ENCODE data around the gene BTBD19.
A peak's percentile ranks its signal among the peaks of the same experiment; 100 is the strongest.
"Not testable (repeated sequence)": the region's sequence is repeated elsewhere in the genome, so short reads cannot be mapped to it uniquely, and the experiment has no call there.

Gene BTBD19

DNA sequence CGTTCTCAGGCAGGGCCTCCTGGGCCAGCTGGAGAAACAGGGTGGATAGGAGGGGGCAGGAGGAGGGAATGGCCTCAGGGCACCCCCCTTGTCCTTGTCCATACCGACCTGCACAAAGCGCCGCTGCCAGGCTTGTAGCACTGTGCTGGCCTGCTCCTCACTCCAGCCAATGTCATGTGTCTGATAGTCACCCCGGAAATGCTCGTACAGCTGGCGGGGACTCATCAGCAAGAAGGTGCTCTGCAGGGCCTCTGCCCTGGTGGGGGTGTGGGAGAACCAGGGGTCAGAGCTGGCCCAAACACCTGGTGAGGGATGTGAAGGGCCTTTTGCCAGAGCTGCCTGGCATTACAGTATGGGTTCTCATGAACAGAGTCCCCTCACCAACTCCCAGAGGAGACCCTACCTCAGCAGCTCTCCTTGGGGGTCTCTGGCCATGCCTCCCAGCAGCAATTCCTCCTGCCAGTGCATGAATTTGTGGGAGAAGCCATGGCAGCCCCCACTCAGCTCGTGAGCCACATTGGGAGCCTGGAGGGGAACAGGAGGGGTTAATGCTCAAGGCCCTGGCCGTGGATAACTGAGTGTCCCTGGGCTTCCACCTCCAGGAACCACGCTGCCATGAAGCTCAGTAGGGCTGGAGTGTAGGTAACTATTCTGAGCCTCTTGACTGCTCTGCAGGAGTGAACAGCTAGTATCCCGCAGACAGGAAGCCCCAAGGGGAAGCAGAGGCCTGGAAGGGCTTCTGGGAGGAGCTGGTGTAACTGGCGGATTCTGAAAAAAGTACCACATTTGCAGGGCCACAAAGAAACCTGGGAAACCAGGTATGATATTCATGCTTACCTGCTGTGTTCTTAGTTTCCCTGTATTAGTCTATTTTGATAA, 21.4 kb downstream of the BTBD19 start:
- no peak for DNase-seq

DNA sequence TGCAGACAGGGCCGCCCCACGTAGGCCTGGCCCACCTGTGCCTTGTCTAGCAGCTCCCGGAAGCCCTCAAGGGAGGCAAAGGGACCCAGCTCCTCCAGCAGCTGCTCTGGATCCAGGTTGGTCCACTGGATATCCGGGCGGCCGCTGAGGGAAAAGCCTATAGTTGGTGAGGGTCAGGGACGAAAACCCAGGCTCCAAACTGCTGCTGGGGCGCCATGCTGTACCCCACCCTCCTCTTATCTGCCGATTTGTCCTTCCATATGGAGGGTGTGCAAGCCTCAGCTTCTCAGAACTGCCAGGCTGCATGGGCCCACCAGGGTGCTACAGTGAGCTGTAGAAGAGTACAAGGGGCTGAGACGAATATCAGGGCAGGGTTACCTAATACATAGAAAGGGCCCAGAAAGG, 22.6 kb downstream of the BTBD19 start:
- no peak for DNase-seq

DNA sequence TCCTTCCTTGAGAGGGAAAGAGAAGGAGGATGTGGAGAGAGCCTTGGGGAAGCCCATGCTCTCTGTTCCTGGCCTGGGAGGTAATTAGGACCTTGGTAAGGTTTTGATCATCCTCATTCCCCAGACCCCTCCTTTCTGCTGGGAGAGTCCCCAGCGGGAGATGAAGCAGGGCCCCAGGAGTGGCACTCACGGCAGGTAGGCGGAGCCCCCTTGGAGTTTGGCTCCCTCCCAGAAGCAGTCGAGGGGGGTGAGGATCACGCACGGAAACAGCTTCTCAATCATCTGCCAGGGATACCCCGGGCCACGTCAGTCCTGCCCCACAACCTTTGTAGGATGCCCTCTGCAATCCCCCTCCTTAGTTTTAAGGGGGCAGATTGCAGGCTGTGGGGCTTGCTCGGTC, 23.2 kb downstream of the BTBD19 start:
- no peak for DNase-seq

- DNase-seq, result no peak
Measured at GRCh38 chr1:44832056-44832705, 23.9 kb downstream of the BTBD19 start.

DNA sequence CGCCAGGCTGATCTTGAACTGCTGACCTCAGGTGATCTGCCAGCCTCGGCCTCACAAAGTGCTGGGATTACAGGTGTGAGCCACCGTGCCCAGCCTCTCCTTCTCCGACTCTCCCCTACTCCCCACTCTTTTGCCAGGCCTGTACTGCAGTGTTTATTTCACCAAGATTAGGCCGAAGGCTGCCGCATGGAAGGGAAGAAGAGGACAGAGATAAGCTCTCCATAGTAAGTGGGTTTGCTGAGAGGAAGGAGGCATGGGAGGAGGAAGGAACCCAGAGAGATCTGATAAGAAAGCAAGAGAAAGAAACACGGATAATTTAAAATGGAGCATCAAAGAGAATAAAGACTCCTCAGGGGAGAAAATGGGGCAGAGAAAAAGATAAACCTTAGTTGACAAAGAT, 26.0 kb downstream of the BTBD19 start:
- no peak for DNase-seq

DNA sequence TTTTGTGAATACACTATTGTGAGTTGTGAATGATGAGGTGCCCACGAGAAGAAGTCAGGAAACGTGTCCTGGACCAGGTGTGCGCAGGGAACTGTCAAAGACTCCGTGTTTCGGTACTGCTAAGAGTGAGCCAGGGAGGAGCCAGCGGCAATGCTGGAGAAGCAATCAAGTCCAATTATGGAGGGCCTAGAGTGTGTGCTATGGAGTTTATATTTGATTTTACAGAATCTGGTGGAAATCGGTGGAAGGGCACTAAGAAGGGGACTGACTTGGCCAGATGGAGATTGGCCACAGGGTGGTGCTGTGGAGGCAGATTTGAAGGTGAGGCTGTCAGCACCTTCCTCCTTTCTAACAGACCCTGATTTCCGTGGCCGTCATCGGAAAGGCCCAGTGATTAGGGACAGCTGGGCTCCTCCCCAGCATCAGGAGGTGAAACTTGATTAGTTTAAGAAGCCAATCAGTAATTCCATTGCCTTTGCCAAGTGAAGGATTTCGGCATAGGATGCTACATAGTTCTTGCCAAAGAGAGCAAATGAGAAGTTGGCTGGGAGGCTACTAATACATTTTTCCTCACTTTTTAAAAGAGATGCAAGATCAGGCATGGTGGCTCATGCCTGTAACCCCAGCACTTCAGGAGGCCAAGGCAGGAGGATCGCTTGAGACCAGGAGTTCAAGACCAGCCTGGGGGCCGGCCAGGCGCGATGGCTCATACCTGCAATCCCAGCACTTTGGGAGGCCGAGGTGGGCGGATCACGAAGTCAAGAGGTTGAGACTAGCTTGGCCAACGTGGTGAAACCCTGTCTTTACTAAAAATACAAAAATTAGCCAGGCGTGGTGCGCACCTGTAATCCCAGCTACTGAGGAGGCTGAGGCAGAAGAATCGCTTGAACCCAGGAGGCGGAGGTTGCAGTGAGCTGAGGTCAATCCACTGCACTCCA, 27.7 kb downstream of the BTBD19 start:
- DNase-seq, result peak; percentile 70

- DNase-seq, result not testable (repeated sequence)
Measured at GRCh38 chr1:44838294-44838693, 30.0 kb downstream of the BTBD19 start.

DNA sequence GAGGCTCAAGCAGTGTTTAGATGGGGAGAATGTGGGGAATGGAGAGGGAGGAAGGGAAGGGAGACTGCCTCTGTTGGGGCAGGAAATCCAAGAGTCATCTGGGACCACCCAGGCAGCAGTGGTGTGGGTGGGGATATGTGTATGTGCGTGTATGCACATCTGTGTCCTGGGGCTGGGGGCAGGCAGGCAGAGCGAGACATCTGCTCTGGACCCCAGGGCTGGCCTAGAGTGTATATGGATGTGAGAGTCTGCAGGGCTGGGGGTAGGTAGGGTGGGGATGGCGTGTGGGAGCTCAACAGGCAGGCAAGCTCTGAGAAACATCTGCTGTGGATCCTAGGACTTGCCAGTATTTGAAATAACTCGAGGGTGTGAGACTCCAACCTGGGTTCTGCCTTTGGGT, 31.3 kb downstream of the BTBD19 start:
- no peak for DNase-seq

- DNase-seq, result no peak
Measured at GRCh38 chr1:44842486-44842861, 34.2 kb downstream of the BTBD19 start.

GRCh38 chr1:44842862-44843655, 34.7 kb downstream of the BTBD19 start, which contains the start of gene PTCH2:
TSS of gene PTCH2 (minus strand) at chr1:44843253. CDS start at chr1:44842932, 321 bp downstream.
- DNase-seq, result no peak

DNA sequence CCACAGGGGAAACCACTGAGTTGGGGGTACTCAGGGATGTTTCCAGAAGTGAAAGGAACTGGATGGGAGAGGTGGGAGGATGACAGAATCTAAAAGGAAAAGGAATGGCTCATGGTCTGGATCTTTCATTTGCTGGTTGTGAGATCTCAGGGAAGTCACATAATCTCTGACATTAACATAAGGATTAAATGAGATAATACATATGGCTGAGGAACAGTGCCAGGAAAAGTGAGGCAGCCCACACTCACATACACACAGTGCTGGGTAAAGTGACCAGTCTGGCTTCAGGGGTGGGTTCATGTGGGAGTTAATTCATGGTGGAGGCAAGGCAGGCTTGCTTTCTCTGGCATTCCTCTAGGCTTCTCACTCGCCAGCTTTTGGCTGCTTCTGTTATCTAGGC, 38.7 kb downstream of the BTBD19 start:
- DNase-seq, result no peak

GRCh38 chr1:44847845-44848244, 39.5 kb downstream of the BTBD19 start:
- DNase-seq, result no peak

GRCh38 chr1:44848456-44849181, 40.3 kb downstream of the BTBD19 start:
- no peak for DNase-seq

DNA sequence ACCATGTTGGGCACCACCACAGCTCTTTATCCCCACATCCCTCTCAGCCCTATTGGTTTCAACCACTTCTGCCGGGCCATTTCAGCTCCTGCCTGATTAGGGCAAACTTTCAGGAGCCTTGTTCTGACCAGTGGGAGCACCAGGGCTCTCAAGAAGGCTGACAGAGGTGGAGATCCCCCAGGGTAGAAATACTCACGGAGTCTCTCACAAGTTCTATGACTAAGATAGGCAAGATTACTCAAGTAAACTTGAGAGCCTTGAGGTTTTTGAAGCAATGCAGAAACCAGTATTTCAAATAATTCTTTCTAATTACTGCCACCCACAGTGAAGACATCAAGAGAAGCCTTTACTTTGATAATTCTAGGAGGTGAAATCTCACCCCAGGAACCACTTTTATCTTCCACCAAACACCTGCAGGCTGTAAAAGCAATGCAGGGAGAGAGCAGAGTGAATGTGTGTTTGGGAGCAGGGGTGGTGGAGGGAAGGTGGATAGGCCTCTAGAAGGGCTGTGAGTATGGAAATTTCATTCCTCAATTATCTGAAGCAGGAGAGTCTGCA, 41.3 kb downstream of the BTBD19 start:
- DNase-seq, result no peak

DNA sequence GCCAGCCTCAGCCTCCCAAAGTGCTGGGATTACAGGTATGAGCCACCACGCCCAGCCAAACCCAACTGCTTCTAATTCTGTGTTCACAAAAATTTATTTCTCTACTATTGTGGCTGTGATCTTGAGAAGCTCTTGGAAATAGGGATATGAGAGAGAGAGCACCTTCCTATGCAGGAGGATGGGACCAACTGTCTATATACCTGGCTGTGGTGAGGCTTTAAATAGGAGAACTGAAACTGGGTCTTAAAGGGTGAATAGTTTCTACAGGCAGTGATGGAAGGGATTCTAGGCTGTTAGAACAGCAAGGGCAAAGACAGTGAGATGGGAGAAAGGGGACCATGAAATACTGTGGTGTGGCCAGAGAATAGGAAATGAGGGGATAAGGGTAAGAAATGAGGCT, 43.0 kb downstream of the BTBD19 start:
- no peak for DNase-seq

DNA sequence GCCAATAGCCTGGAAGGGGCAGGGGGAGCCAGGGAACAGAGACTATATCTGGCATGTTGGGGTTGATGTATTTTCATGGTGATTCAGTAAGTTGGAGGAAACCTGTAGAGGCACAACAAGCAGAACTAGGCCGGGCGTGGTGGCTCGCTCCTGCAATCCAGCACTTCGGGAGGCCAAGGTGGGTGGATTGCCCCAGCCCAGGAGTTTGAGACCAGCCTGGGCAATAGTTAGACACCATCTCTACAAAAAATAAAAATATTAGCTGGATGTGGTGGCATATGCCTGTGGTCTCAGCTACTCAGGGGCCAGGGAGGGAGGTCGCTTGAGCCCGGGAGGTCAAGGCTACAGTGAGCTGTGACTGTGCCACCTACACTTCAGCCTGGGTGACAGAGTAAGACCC, 44.9 kb downstream of the BTBD19 start:
- DNase-seq, result no peak

GRCh38 chr1:44854970-44855369, 46.6 kb downstream of the BTBD19 start:
- DNase-seq, result no peak

GRCh38 chr1:44855742-44856141, 47.4 kb downstream of the BTBD19 start:
- no peak for DNase-seq

- DNase-seq, result no peak
Measured at GRCh38 chr1:44857446-44857845, 49.1 kb downstream of the BTBD19 start.

- no peak for DNase-seq
Measured at GRCh38 chr1:44860331-44860730, 52.0 kb downstream of the BTBD19 start.

- DNase-seq, result no peak
Measured at GRCh38 chr1:44860891-44861425, 52.6 kb downstream of the BTBD19 start.

Data from NK-92 treated with Interleukin-12 subunit alpha and Interleukin-12 subunit beta, amount 100 ng/mL, for 24 hours (cell line).